HG02938 (cell line): Measurements from ENCODE around the gene RABEP2.

Experiments used
- ATAC-seq: cut with Tn5 transposase; IDR thresholded peaks from one replicate; pipeline ENCODE4 v1.9.1; 2021; ENCODE audit warnings: mild to moderate bottlenecking, moderate library complexity; ENCODE audit not compliant: unreplicated experiment

Gene RABEP2

GRCh38 chr16:28859326-28859725, 65.7 kb downstream of the RABEP2 start:
- ATAC-seq: no peak

DNA sequence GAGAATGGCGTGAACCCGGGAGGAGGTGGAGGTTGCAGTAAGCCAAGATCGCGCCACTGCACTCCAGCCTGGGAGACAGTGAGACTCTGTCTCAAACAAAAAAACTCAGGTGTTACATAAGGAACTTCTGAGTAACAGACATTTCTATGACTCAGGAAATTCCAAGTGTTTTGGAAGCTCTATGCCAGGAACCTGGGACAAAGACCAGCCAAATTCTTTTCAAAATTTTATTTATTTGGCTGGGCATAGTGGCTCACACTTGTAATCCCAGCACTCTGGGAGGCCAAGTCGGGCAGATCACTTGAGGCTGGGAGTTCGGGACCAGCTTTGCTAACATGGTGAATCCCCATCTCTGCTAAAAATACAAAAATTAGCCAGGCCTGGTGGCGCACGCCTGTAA, 66.6 kb downstream of the RABEP2 start:
- no peak for ATAC-seq
